HepG2 (cell line): ENCODE data around the gene BCL7A. TPM values are rescaled to one million over a fixed set of nuclear protein-coding genes. Genes with fewer than 3 reads are reported as not detected.

Source experiments
- CREB1 ChIP-seq, 2 experiments: fragments of 450-650 bp in 1 of 2; IDR thresholded peaks; 2 replicates each; pipeline ENCODE4 v1.6.1; 2016 to 2017; ENCODE audit warnings: control low read depth in 1 of 2, mild to moderate bottlenecking in 1 of 2, missing compliant biosample characterization in 1 of 2, missing genetic modification characterization in 1 of 2
- DMTF1 ChIP-seq: sonication (generic); formaldehyde crosslinking; IDR thresholded peaks from 2 replicates; pipeline ENCODE4 v1.4.0; 2020; ENCODE audit warnings: mild to moderate bottlenecking, missing genetic modification reagents
- DNMT1 ChIP-seq: sonication (generic); formaldehyde crosslinking; IDR thresholded peaks from 2 replicates; pipeline ENCODE4 v1.5.1; 2020; ENCODE audit warnings: mild to moderate bottlenecking, missing genetic modification reagents
- GABPB1 ChIP-seq: IDR thresholded peaks from 2 replicates; pipeline ENCODE4 v1.6.1; 2016; ENCODE audit warnings: mild to moderate bottlenecking, missing genetic modification reagents, moderate library complexity, missing compliant biosample characterization
- GATAD1 ChIP-seq: IDR thresholded peaks from 2 replicates; pipeline ENCODE4 v1.6.1; 2016; ENCODE audit warnings: missing genetic modification reagents, missing compliant biosample characterization
- HNRNPL ChIP-seq: fragments of 200-400 bp; formaldehyde crosslinking; IDR thresholded peaks from 2 replicates; pipeline ENCODE4 v1.6.1; 2017; ENCODE audit warnings: mild to moderate bottlenecking, low read depth, low read length
- IKZF4 ChIP-seq: sonication (generic); formaldehyde crosslinking; IDR thresholded peaks from 2 replicates; pipeline ENCODE4 v1.5.1; 2020; ENCODE audit warnings: borderline replicate concordance, mild to moderate bottlenecking, low read depth, missing genetic modification reagents; ENCODE audit errors: not compliant biosample characterization
- KAT2B ChIP-seq: fragments of 150-350 bp; IDR thresholded peaks from 2 replicates; pipeline ENCODE4 v1.6.1; 2014; ENCODE audit warnings: low read depth, low read length, borderline replicate concordance
- NFYB ChIP-seq: sonication (generic); formaldehyde crosslinking; IDR thresholded peaks from 2 replicates; pipeline ENCODE4 v1.4.0; 2020; ENCODE audit warnings: missing genetic modification reagents
- PHF21A ChIP-seq: sonication (generic); formaldehyde crosslinking; IDR thresholded peaks from 2 replicates; pipeline ENCODE4 v1.5.0; 2020; ENCODE audit warnings: mild to moderate bottlenecking, missing genetic modification reagents
- PHF8 ChIP-seq: sonication (generic); formaldehyde crosslinking; IDR thresholded peaks from 2 replicates; pipeline ENCODE4 v1.5.0; 2020; ENCODE audit warnings: missing genetic modification reagents
- RERE ChIP-seq: IDR thresholded peaks from 2 replicates; pipeline ENCODE4 v1.6.1; 2016; ENCODE audit warnings: low read depth, missing genetic modification reagents, missing compliant biosample characterization
- RNF2 ChIP-seq: fragments of 450-650 bp; conservative IDR thresholded peaks from 2 replicates; pipeline ENCODE4 v1.6.1; 2016; ENCODE audit warnings: low read depth
- TAF1 ChIP-seq: sonication (generic); formaldehyde crosslinking; IDR thresholded peaks from 2 replicates; pipeline ENCODE4 v1.4.0; 2020; ENCODE audit warnings: missing genetic modification reagents
- TBX2 ChIP-seq: sonication (generic); formaldehyde crosslinking; IDR thresholded peaks from 2 replicates; pipeline ENCODE4 v1.5.0; 2020; ENCODE audit warnings: missing genetic modification reagents, mild to moderate bottlenecking, borderline replicate concordance
- TFDP2 ChIP-seq: sonication (generic); formaldehyde crosslinking; IDR thresholded peaks from 2 replicates; pipeline ENCODE4 v1.4.0; 2020; ENCODE audit warnings: missing genetic modification reagents
- ZNF101 ChIP-seq: sonication (generic); formaldehyde crosslinking; IDR thresholded peaks from 2 replicates; pipeline ENCODE4 v1.4.0; 2020; ENCODE audit warnings: mild to moderate bottlenecking, low read depth, missing genetic modification reagents, borderline replicate concordance
- ZNF263 ChIP-seq: sonication (generic); formaldehyde crosslinking; IDR thresholded peaks from 2 replicates; pipeline ENCODE4 v1.4.0; 2020; ENCODE audit warnings: missing genetic modification reagents
- ZNF331 ChIP-seq: sonication (generic); formaldehyde crosslinking; IDR thresholded peaks from 2 replicates; pipeline ENCODE4 v1.4.0; 2020; ENCODE audit warnings: missing genetic modification reagents
- ZNF850 ChIP-seq: sonication (generic); formaldehyde crosslinking; conservative IDR thresholded peaks from 2 replicates; pipeline ENCODE4 v1.9.0; 2021; ENCODE audit warnings: mild to moderate bottlenecking, missing genetic modification reagents
- ZNF878 ChIP-seq: sonication (generic); formaldehyde crosslinking; IDR thresholded peaks from 2 replicates; pipeline ENCODE4 v1.8.1; 2023; ENCODE audit warnings: mild to moderate bottlenecking, missing genetic modification reagents, moderate library complexity
- polyA plus RNA-seq, 8 experiments: library from polyadenylated mRNA; depleted of rRNA in 3 of 8; stranded (reverse) in 7 of 8; unstranded in 1 of 8; fragments of >200 nt; fragmentation: Illumina TruSeq in 4 of 8; extraction: Trizol in 4 of 8; gene quantifications; 2 replicates each; pipeline versions ENCODE4 v1.2.1 to v1.2.3, GENCODE V29; 2011 to 2016; ENCODE audit warnings: low read depth in 4 of 8, missing spikeins in 1 of 8, mixed read lengths in 1 of 8; ENCODE audit not compliant: insufficient read depth in 1 of 8
- total RNA-seq, 5 experiments: library from RNA; depleted of rRNA; stranded (reverse); fragments of >200 nt; fragmentation: Illumina TruSeq; extraction: Trizol; gene quantifications; 2 replicates each; pipeline ENCODE4 v1.2.3, GENCODE V29; 2016; ENCODE audit warnings: low read depth in 1 of 5

BCL7A gene
- total and polyA plus RNA-seq, 2 of the 13 experiments (the other 11 are each of a cell fraction or from before 2014, with no cell fraction given): 4.1 to 6.2 TPM

- TF ChIP-seq DMTF1 (CRISPR knock-in tag) (no peak), HNRNPL (peak; percentile 53; the same call in 1 of the 2 replicates), IKZF4 (CRISPR knock-in tag) (no peak), DNMT1 (CRISPR knock-in tag) (0 out of 2 replicates have a peak, but pooled peaks have one; percentile 25), RERE (CRISPR knock-in tag) (0 out of 2 replicates have a peak, but pooled peaks have one; percentile 21), PHF21A (CRISPR knock-in tag) (peak; percentile 75), ZNF850 (CRISPR knock-in tag) (no peak), TBX2 (CRISPR knock-in tag) (peak; percentile 86), ZNF878 (peak; percentile 74; the same call in 1 of the 2 replicates), NFYB (peak; percentile 65), KAT2B (peak; percentile 48; the same call in 1 of the 2 replicates), GATAD1 (CRISPR knock-in tag) (peak; percentile 18; the same call in 1 of the 2 replicates), TAF1 (CRISPR knock-in tag) (peak; percentile 67), ZNF101 (no peak), GABPB1 (CRISPR knock-in tag) (peak; percentile 16; the same call in 1 of the 2 replicates), CREB1 (IDR thresholded peaks at IDR 0.05) (no peak), CREB1 (CRISPR knock-in tag; IDR thresholded peaks at IDR 0.05) (no peak), ZNF263 (CRISPR knock-in tag) (peak; percentile 84), TFDP2 (CRISPR knock-in tag) (peak; percentile 57), RNF2 (no peak), PHF8 (peak; percentile 44; the same call in 1 of the 2 replicates), ZNF331 (CRISPR knock-in tag) (0 out of 2 replicates have a peak, but pooled peaks have one; percentile 17)
Measured at GRCh38 chr12:122023339-122024131, 1.9 kb downstream of the BCL7A start (continued).
